LoVo (cell line): ENCODE data around the gene ESCO1.
"Not testable (repeated sequence)": the region's sequence is repeated elsewhere in the genome, so short reads cannot be mapped to it uniquely, and the experiment has no call there.

Experiments used
- DNase-seq: peaks from one replicate; pipeline ENCODE4 v3.0.0-alpha.2; 2016; ENCODE audit warnings: low spot score

The ESCO1 gene

GRCh38 chr18:21600526-21601410 lies at the start of gene ESCO1:
ESCO1 (minus strand) TSS chr18:21600704; CDS start chr18:21574843, 25,861 bp downstream.
- peak; percentile 99 for DNase-seq

- not testable (repeated sequence) for DNase-seq
Measured at GRCh38 chr18:21640375-21640774, 39.9 kb upstream of the ESCO1 start.

- DNase-seq, result no peak
Measured at GRCh38 chr18:21638822-21639221, 38.3 kb upstream of the ESCO1 start.

GRCh38 chr18:21636769-21637168 lies 36.3 kb upstream of the ESCO1 start:
- DNase-seq, result no peak

GRCh38 chr18:21634588-21635199 lies 34.2 kb upstream of the ESCO1 start:
- DNase-seq, result no peak

- no peak for DNase-seq
Measured at GRCh38 chr18:21632393-21632792, 31.9 kb upstream of the ESCO1 start.

- no peak for DNase-seq
Measured at GRCh38 chr18:21629089-21629832, 28.8 kb upstream of the ESCO1 start.

- DNase-seq, result not testable (repeated sequence)
Measured at GRCh38 chr18:21621640-21622039, 21.1 kb upstream of the ESCO1 start.

GRCh38 chr18:21612125-21613039 lies 11.9 kb upstream of the ESCO1 start, which contains the start of gene SNRPD1:
SNRPD1 (plus strand) TSS chr18:21612314; CDS start chr18:21612430, 116 bp downstream.
- peak; percentile 92 for DNase-seq

- not testable (repeated sequence) for DNase-seq
Measured at GRCh38 chr18:21611401-21612124, 11.1 kb upstream of the ESCO1 start.

- DNase-seq, result no peak
Measured at GRCh38 chr18:21605213-21605612, 4.7 kb upstream of the ESCO1 start.

- DNase-seq, result no peak
Measured at GRCh38 chr18:21604671-21605070, 4.2 kb upstream of the ESCO1 start.

GRCh38 chr18:21602299-21602587 lies 1.7 kb upstream of the ESCO1 start:
- DNase-seq, result no peak

GRCh38 chr18:21599585-21600525 lies 649 bp downstream of the ESCO1 start:
- peak; percentile 46 for DNase-seq

GRCh38 chr18:21598726-21599584 lies 1.5 kb downstream of the ESCO1 start:
- DNase-seq, result no peak

GRCh38 chr18:21597620-21598019 lies 2.9 kb downstream of the ESCO1 start:
- DNase-seq, result no peak

- DNase-seq, result no peak
Measured at GRCh38 chr18:21593540-21594257, 6.8 kb downstream of the ESCO1 start.

- DNase-seq, result not testable (repeated sequence)
Measured at GRCh38 chr18:21592361-21592760, 8.1 kb downstream of the ESCO1 start.
